ENCODE data around the gene BARX2. TPM values are rescaled to one million over a fixed set of nuclear protein-coding genes. Genes with fewer than 3 reads are reported as not detected.

The BARX2 gene
- total and polyA plus RNA-seq, 2 donors (not counting 3 experiments of a cell fraction or from before 2014, with no cell fraction given), result not detected

DNA sequence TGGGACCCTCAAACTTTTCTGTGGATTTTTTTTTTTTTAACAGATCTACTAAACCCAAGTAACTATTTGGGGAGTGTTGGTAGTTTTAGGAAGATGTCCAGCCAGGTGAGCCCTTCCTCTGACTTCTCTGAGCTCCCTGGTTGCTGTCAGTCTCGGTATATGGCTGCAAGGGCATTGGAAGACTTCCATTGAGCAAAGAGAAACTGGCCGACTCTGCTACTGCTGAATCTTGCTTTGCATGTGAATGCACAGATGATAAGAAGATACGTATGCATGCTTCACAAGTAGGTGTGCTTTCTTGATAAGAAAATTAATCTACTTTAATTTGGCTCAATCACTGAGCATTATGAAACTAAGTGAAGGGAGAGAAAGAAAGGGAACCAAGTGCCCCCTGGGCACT lies 51.1 kb downstream of the BARX2 start:
- DNase-seq (ENCODE audit: low read depth, low spot score) (no peak), FAIRE-seq (no peak)
- intact Hi-C loops (cut with micrococcal nuclease) (no loop called here), dilution Hi-C loops (cut with MboI; ENCODE audit: extremely low pct_ligation_motif_present, low sequenced_read_pairs) (no loop called here)
- TF ChIP-seq JUN (IDR thresholded peaks at IDR 0.05; ENCODE audit: borderline replicate concordance, insufficient read depth, insufficient read length, low read depth) (no peak), FOS (IDR thresholded peaks at IDR 0.05; ENCODE audit: borderline replicate concordance, insufficient read depth, low read length) (no peak), POLR2AphosphoS5 (IDR thresholded peaks at IDR 0.05; ENCODE audit: insufficient read depth, low read depth, low read length) (no peak), MYC (IDR thresholded peaks at IDR 0.05; ENCODE audit: low read depth, low read length) (no peak), GATA2 (IDR thresholded peaks at IDR 0.05; ENCODE audit: insufficient read depth, insufficient read length, low read depth, low read length) (no peak), EZH2 (IDR thresholded peaks at IDR 0.05; ENCODE audit: borderline replicate concordance, low read depth, low read length, severe bottlenecking) (no peak), POLR2A (IDR thresholded peaks at IDR 0.05; ENCODE audit: low read depth, low read length) (no peak)
- TF ChIP-seq, protein P1, sequence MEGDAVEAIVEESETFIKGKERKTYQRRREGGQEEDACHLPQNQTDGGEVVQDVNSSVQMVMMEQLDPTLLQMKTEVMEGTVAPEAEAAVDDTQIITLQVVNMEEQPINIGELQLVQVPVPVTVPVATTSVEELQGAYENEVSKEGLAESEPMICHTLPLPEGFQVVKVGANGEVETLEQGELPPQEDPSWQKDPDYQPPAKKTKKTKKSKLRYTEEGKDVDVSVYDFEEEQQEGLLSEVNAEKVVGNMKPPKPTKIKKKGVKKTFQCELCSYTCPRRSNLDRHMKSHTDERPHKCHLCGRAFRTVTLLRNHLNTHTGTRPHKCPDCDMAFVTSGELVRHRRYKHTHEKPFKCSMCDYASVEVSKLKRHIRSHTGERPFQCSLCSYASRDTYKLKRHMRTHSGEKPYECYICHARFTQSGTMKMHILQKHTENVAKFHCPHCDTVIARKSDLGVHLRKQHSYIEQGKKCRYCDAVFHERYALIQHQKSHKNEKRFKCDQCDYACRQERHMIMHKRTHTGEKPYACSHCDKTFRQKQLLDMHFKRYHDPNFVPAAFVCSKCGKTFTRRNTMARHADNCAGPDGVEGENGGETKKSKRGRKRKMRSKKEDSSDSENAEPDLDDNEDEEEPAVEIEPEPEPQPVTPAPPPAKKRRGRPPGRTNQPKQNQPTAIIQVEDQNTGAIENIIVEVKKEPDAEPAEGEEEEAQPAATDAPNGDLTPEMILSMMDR (IDR thresholded peaks at IDR 0.05; ENCODE audit: extremely low read depth in 1 of 2, insufficient read depth in 1 of 2, low read depth in 1 of 2, low read length in 2 of 2), result no peak
- TF ChIP-seq, protein P2, sequence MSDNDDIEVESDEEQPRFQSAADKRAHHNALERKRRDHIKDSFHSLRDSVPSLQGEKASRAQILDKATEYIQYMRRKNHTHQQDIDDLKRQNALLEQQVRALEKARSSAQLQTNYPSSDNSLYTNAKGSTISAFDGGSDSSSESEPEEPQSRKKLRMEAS (IDR thresholded peaks at IDR 0.05; ENCODE audit: insufficient read depth, insufficient read length), result no peak
- no peak overlapping the region for H2AFZ ChIP-seq (ENCODE audit: low read depth, low read length)
- ChIA-PET CTCF (no interaction called here), POLR2A (no interaction called here)
- no peak overlapping the region for H3K9ac ChIP-seq (replicated peaks; ENCODE audit: extremely low read depth, insufficient read depth, low read length)
- no peaks in the 10 kb centered on the region for H3K4me1 ChIP-seq (ENCODE audit: control insufficient read depth, extremely low read depth, insufficient read depth, low read length)
- no peaks in the 10 kb centered on the region for H3K27me3 ChIP-seq (ENCODE audit: control insufficient read depth in 2 of 2, insufficient read depth in 2 of 2, low read length in 2 of 2)
- H3K36me3 ChIP-seq (ENCODE audit: control insufficient read depth in 2 of 2, extremely low read depth in 1 of 2, insufficient read depth in 2 of 2, low read length in 2 of 2), result no peaks in the 10 kb centered on the region
- no TSS peak for BruUV-seq (replicated peaks)
- H3K79me2 ChIP-seq (ENCODE audit: control insufficient read depth, insufficient read depth, low read length), result no peaks in the 10 kb centered on the region
- H3K4me2 ChIP-seq (ENCODE audit: insufficient read depth, low read length), result no peak overlapping the region
- no peaks in the 10 kb centered on the region for H4K20me1 ChIP-seq (replicated peaks; ENCODE audit: control insufficient read depth, extremely low read depth, insufficient read depth, low read length)
- no peak overlapping the region for H3K27ac ChIP-seq (ENCODE audit: insufficient read depth, low read depth, low read length)
- H3K4me3 ChIP-seq (replicated peaks in 1 of 3; ENCODE audit: insufficient read depth in 1 of 3, low read depth in 1 of 3, low read length in 3 of 3), result no peak overlapping the region
- no peaks in the 10 kb centered on the region for H3K9me1 ChIP-seq (replicated peaks; ENCODE audit: control insufficient read depth, extremely low read depth, insufficient read depth, low read length)
- no peaks in the 10 kb centered on the region for H3K9me3 ChIP-seq (replicated peaks; ENCODE audit: control insufficient read depth, insufficient read depth, low read length)

All from endothelial cell of umbilical vein (primary cell).